ENCODE measurements around the gene LPAR1.

GRCh38 chr9:111050819-111051218, 12.5 kb upstream of the LPAR1 start:
- no peak for TF ChIP-seq EP300 (IDR thresholded peaks at IDR 0.05)
- TF ChIP-seq CTCF (IDR thresholded peaks at IDR 0.05) = no peak
- TF ChIP-seq POLR2AphosphoS5 (IDR thresholded peaks at IDR 0.05) = no peak
- TF ChIP-seq POLR2A (IDR thresholded peaks at IDR 0.05) = no peak
